ENCODE results near the gene MCF2L.

DNA sequence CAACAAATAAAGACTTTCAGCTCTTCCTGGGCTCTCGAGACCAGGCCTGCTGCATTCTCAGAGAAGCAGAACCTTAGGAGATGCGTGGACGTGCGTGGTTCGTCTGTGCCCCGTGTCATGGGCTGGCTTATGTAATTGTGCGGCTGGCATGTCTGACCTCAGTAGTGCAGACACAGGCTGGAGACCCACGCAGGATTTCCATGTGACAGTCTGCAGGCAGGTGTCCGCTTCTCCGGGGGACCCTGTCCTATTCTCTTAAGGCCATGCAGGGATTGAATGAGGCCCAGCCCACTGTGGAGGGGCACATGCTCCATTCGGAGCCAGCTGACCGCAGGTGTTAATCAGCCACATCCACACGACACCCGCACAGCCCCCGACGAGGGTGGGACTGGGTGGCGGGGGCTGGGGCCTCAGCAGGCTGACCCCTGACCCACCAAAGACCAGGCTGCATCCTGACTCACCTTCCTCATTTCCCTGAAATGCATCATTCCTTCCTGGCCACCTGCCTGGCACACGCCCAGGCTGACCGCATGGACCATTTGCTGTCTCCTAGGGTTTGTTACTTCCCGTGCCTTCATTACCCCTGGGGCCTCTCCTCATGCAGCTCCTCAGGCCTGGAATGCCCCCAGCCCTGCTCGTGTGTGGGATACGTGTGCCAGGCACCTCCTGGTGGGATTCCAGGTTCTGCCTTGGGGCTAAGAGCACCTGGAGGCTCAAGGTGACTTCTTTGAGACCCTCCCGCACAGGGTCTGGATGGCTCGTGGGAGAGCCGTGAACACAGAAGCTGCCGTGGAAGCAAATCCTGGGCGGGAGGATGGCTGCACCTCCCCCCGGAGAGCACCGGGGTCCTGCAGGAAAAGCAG, 10.7 kb upstream of the MCF2L start:
- TF ChIP-seq CTCF (IDR thresholded peaks at IDR 0.05) = no peak
- TF ChIP-seq EZH2phosphoT487 (IDR thresholded peaks at IDR 0.05) = no peak
- no peak for TF ChIP-seq EZH2 (IDR thresholded peaks at IDR 0.05)
